Effector CD8-positive, alpha-beta T cell (primary cell): ENCODE results near the gene PNKD.
"Not testable (repeated sequence)": the region's sequence is repeated elsewhere in the genome, so short reads cannot be mapped to it uniquely, and the experiment has no call there.

Source experiments
- DNase-seq: peaks from one replicate; lab custom pipeline; 2025; lab: John Stamatoyannopoulos, UW

PNKD gene

DNA sequence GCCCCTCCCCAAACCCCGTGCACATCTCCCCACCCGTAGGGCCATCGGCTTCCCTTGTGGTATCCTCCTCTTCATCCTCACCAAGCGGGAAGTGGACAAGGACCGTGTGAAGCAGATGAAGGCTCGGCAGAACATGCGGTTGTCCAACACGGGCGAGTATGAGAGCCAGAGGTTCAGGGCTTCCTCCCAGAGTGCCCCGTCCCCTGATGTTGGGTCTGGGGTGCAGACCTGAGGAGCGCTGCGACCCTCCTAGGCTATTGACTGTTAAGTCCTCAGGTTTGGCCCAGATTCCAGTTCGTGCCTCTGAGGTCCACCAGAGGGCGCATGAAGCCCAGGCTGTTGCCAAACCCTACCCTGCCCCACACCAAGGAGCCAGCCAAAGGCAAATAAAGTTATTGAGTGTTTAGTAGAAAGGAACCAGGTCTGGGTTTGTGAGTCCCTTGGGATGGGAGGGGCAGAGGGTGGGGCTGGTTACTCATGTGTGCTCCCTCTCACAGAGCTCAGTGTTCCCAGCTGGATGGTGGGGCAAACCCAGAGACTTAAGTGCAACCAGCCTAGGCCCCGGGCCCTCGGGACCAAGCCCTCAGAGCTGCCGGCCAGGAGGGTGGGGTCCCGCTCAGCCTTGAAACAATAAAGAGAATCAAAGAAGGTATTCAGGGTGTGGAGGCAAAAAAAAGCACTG is 2.4 kb downstream of the PNKD start:
- DNase-seq: peak; percentile 64

DNA sequence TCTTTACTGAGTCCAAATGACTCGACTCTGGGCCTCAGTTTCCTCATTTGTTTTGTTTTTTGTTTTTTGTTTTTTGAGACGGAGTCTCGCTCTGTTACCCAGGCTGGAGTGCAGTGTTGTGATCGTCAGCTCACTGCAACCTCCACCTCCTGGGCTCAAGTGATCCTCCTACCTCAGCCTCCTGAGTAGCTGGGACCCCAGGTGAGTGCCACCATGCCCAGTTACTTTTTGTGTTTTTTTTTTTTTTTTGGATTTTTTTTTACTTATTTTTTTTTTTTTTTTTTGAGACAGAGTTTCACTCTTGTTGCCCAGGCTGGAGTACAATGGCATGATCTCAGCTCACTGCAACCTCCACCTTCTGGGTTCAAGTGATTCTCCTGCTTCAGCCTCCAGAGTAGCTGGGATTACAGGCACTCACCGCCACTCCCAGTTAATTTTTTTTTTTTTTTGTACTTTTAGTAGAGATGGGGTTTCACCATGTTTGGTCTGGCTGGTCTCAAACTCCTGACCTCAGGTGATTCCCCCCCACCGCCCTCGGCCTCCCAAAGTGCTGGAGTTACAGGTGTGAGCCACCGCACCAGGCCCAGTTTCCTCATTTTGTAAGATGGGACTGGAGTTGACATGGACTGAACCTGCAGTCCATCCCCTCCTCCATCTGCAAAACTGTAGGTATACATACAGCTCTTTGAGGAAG is 3.0 kb downstream of the PNKD start:
- not testable (repeated sequence) for DNase-seq

DNA sequence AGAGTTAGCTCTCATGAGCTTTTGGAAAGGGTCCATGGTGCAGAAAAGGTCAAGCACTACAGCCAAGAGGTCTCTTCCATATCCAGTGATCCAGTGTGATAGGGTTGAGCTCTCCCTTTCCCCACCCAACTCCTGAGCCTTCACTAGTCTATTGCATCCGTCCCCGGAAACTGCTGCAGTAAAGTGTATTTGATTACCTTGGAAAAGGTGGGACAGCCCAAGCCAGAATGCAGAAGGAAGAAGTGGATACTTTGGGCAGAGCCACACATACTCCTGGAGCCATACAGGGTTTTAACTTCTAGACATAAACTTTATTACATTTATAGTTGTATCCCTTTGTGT is 3.6 kb downstream of the PNKD start:
- no peak for DNase-seq

DNA sequence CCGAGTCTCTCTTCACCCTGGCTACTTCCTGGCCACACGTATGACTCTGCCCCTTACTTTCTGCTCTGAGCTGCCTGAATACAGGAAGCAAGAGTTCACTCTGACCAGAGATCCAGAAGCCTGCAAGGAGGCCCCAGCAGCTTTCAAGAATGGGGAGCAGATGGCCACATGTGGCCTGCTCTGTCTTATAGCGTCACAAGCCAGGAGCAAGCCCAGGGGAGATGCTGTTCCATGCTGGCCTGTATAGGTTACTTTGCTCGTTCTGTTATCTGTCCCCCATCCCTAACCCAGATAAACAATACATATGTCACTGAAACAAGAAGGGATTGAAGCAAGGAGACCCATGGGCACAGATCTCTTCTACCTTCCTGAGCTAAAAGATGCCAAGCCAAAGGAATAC is 4.3 kb downstream of the PNKD start:
- DNase-seq: no peak

DNA sequence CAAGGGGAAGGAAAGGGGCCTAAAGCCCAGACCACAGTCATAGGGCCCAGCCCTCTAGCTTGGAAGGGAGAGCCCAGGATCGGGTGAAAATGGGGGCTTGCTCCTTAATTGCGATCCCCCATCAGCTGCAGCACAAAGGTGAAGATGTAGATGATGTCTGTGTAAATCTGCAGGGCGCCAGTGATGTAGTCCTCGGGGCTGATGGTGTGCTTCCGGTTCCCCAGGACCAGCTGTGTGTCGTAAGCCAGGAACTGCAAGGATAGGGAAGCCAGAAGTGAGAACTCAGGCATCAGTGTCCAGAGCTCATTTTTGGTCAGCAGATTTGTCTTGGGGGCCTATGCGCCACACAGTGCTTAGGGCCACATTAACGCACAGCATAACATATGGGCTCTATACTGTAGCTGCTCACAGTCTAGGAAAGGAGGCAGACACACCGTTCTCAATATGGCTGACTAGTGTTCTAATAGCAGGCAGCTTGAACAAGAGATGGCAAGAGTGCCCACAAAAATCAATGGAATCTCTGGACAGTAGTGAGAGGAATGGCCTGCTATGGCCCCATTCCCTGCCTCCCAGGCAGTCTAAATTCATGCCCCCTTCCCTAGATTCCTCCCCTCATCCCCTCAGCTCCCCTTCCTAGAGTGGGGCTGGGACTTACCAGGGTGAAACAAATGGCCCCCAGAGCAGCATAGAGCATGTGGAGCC is 5.2 kb downstream of the PNKD start:
- no peak for DNase-seq

DNA sequence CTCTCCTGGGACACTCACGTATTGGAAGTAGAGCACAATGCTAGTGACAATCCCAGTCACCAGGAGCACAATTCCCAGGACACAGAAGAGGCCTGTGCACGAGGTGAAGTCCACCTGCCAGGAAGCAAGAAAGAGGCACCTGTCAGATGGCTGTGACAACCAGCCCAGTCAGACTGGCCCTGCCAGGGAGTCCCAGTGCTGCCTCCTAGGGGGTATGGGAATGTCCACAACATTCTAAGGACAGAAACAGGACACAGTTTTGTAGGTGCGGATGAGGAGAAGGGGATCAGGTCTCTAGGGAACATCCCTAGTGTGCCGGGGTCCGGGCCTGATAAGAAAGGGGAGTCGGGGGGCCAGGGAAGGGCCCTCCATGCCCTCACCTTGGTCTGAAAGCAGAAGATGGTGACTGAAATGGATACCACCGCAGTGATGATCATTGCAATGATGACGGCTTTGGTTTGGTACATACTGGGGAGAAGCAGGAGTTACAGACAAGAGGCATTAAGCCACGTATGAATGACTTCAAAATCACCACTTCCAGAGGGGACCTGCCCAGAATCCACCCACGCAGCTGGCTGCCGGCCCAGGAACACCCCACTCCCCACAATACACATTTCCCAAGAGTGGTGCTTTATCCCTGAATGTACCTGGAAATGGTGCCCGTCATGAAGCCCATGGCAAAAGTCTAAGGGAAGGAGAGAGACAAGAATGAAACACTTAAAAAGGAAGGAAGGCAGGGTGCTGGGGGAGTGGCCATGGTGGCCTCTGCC is 6.9 kb downstream of the PNKD start:
- no peak for DNase-seq

DNA sequence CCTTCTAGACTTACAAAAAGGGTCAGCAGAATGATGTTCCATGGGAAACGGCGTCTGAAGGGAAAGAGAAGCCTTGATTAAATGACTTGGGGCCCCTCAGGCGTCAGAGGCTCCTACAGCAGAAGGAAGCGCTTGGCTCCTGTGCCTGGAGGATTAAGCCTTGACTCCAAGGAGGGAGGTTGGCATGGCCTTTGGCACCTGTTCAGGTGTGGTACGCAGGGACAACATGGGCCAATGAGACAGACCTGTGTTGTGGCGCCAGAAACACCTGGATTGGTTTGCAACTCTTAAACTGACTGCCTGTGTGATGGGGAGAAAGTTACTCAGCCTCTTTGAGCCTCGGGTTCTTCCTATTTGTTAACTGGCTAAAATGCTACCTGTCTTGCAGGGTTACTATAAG is 7.6 kb downstream of the PNKD start:
- no peak for DNase-seq

DNA sequence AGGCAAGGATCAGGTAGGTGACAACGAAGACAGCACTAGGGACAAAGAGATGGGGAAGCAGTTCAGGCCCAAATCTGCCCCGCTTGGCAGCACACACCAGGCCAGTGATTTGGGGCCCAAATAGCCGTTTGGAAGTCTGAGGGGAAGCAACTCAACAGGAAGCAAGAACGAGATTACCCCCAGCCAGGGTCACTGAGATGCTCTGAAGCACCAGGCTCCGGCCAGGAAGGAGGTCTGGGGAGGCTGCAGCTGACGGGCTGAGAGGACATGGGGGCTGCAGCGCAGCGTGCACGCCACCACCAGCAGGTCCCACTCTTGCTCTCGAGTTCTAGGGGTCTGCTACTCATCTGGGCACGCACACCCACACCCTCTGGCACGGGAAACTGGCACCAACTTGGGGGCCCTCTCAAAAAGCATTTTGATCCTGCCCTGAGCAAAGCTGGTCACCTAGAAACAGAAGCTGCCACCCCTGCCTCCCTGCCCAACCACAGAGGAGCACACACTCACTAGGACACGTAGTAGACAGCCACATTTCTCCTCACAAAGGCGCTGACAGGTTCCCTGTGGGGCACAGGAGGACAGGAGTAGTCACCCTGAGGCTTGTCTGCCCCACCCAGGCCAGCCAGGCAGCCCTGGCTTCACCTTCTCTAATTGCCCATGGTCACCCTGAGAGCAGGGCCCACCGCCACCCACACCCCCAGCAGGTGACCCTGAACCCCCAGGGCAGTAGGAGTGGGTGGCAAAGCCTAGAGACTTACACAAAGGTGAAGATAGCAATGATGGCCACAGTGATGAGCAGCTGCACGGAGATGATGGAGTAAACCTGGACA is 8.4 kb downstream of the PNKD start:
- no peak for DNase-seq

DNA sequence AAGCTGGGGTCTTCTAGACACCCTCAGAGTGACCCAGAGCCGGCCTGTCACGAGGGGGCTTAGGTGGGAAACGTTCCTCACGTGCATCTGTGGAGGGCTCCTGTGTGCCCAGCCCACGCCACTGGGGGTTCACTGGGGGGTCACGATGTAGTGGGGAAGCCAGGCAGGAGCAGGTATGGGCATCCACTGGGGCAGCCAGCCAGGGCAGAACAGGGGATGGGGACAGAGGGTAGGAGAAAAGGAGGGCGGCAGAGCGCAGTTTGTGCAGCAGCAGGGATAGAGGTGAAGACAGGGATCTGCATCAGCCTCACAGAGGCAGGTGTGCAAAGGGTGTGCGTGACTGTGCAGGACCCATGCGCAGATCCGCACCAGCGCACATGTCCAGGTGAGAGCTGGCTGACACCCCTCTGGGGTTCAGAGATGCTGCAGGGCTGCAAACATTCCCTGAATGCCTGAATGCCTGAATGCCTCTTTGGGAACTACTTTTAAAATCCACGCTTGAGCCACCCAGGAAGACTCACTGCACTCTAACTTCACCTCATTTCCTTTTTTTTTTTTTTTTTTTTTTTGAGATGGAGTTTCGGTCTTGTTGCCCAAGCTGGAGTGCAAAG is 10.0 kb downstream of the PNKD start:
- no peak for DNase-seq

DNA sequence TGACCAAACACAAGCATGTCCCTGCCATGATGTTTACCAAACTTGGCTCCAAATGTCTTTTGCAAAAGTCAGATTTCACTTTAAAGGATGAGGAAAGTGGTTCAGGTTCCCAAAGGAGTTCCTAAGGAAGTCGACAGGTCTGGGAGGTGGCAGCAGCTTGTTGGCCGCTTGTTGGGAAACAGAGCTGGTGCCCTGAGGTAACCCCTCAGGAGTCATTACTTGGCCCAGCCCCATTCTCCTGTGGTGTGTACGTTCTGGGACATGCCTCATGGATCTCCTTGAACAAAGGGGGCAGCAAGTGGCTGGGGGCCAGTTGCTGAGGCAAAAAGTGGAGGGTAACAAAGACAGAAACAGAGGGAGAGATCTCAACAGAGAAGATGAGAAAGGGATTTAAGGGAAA is 11.1 kb downstream of the PNKD start:
- DNase-seq: no peak

DNA sequence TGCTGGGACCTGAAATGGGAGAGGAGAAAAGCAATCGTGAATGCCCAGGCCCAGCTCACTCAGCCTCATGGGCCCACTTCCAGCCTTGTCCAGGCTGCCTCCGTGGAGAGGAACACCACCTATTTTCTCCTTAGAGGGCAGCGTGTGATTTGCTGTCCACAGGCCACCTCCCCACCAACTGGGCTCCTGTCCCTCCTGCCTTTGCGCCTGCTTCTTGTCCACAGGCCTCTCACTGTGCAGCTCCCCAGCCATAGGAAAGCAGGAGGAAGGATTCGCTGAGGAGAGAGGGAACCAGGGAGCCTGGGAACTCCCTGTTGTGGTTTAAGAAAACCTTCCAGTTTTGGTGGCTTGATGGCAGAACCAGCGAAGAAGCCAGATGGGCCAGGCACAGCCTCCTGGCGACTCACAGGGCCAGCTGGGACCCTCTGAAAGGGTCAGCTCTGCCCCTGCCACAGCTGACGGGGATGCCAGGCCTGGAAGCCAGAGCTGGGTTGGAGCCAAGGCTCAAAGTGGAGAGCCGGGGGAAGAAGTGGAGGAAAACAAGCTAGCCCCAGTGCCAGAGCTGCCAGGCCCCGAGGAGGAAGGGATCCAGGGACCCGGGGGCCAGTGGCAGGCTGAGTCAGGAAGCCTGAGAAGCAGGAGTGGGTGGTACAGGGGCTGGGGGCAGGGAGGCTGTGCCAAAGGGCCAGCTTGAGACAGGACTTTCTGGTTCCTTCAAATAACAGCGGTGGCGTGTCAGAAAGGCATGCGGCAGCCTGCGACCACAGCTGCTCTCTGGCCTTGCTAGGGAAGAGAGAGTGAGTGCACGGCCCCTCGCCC is 12.1 kb downstream of the PNKD start:
- no peak for DNase-seq

DNA sequence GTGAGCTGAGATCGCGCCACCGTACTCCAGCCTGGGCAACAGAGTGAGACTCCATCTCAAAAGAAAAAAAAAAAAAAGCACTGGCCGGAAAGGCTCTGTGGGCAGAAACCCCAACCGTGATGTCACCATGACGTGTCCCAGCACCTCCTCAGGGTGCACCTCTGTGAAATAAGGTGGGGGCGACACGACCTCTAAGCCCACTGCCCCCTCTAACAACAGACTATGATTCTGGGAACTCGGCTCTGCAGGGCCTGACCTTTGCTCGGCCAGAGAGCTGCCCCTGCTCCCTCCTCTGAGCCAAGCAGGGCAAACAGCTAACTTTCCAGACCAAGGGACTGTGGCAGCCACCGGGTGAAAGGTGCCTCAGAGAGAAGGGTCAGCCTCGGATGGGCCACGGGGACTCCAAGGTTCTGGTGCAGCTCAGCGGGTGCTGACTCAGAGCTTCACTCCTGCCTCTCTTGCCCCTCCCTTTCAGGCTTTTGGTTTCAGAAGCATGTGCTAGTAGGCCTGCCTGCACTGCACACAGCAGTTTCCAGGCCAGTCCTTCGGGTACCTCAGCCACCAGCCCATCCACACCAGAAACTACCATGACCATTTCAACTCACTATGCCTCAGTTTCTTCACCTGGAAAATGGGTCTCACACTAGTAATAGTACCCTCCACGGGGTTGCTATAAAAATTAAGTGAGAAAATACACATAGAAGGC is 13.9 kb downstream of the PNKD start:
- no peak for DNase-seq

DNA sequence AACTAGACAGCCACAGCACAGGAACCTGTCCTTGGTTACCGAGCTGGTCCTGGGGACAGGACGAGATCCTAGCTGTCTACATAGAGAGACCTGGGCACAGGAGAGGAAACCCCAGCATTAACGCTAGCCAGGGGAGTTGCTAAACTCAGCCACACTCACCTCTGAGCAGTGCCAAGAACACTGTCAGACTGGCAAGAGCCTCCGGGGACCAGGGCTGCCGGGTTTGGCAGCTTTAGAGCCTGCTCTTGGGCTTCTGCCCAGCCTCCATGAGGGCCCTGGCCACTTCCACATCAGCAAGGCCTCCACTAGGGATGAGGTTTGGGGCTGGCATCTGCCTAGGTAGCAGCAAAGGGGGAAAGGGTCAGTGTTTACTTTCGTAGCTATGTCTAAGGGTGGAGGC is 15.3 kb downstream of the PNKD start:
- no peak for DNase-seq

DNA sequence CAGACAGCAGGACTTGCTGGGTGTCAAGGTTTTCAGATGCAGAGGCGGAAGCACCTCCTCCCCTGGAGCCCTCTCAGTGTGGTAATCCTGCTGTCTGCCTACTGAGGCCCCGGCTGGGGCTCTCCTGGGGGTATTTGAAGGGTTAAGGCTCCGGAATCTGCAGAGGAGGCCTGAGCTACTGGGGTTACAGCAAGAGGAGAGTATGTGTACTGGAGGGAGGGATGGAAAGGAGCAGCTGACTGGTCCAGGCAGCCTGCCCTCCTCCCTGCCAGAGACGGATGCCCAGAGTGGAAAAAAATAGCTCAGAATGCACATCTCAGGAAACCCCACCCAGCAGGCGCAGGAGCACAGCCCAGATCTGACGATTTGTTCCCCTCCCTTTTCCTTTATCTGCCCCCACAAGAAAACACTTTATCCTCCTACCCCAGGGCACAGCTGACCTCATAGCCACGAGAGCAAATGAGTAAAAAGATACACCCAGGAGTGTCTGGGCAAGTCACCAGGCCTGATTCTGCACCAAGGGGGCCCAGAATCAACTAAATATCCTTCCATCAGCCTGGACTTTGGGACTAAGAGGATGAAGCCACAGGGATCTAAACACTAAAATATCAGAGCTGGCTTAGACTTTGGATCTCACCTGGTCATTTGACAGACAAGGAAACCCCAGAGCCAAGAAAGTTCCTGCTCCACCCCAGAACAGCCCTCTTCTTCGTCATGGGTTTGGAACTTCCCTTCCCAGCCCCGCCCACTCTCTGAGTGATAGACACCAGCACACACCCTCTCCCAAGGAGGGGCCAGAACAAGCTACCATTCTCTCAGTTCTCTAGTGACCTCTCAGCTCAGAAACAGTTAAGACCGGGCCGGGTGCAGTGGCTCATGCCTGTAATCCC is 16.5 kb downstream of the PNKD start:
- peak; percentile 70 for DNase-seq

DNA sequence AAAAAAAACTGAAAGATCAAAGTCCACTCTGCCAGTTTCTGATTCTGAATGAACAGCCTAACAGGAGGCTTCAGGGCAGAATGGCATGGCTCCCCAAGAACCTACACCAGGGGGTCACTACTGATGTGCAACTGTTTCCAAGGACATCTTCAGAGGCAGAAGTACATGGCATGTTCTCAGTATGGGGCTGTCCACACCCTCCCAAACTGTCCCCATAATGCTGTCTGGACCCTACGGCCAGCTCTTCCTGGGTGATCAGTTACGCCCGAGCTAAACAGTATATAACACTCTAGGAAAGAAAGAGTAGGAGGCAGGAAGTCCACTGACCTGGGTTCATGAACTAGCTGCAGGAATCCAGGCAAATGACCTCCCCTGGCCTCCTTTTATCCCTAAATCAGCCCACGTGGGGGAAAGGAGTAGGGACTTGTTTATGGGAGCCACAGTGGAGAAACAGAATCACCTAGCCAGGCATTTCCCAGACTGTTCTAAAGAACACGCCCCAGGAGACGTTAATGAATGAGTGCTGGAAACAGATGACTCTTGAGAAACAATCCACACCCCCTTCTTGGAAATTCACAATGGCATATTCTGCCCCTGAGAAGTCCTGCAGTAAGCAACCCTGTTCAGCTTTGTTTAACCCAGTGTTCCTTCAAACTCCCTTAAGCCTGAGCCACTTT is 19.5 kb downstream of the PNKD start:
- no peak for DNase-seq

DNA sequence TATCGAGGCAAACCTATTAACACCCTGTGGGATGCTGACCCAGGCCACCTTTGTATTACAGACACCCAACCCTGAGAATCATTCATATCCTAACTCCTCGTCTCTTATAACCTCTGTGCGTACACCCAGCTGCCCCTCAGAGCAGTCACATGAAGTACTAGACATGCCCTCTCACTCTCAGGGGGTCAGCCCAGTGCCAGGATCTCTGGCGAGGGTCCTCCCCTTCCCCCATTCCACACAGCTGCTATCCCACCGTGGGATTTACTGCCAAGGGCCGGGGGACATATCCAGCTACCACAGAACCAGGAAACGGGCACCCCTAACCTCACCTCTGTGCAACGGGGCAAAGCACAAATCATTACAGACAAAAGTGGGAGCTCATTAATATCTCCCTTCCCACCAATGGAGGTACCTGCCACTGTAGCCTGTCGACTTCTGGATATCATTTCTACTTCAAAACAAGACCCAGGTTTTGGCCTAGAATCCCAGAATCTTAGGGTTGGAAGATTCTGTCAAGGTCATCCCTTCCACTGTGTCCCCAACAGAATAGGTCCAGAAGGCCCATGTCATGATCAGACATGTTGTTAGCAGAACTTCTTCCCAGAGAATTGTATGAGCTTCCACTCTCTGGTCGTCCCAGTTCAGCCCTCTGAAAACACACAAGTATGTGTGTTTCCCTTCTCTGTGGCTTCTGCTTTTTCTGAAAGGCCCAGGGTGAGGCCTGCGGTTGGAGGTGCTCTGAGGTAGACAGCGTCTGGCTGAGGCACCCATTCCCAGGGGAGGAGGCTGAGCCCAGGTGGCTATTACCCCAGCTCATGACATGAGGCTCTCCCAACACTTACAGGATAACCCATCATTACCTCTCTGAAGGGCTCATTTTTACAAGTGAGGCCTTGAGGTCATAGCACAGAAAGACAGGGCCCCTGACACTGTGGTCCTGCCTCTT is 20.3 kb downstream of the PNKD start:
- DNase-seq: peak; percentile 25
